OCI-LY3 (cell line): ENCODE results near the gene MRPS27.

ENCODE experiments used
- H2AFZ ChIP-seq: fragments of 200-600, 300-600 bp; shearing (Covaris generic); 2 replicates; pipeline ENCODE4 v1.6.0; 2014; ENCODE audit warnings: antibody characterized with exemption, low read depth, low read length
- H3K27ac ChIP-seq: fragments of 200-600, 300-600 bp; sonication (generic); 2 replicates; pipeline ENCODE4 v1.5.1; 2014; ENCODE audit warnings: mild to moderate bottlenecking, low read length, moderate library complexity, mixed read lengths
- H3K27me3 ChIP-seq: fragments of 200-600, 300-600 bp; sonication (generic); 2 replicates; pipeline ENCODE4 v1.6.1; 2014; ENCODE audit warnings: low read depth, low read length, mixed read lengths
- H3K36me3 ChIP-seq: fragments of 200-600, 300-600 bp; sonication (generic); replicated peaks from 2 replicates; pipeline ENCODE3; 2014; ENCODE audit warnings: low read depth, low read length, mixed read lengths
- H3K4me1 ChIP-seq: fragments of 300-600, 200-600 bp; sonication (generic); 2 replicates; pipeline ENCODE4 v1.6.1; 2014; ENCODE audit warnings: low read length, mixed read lengths
- H3K4me2 ChIP-seq: fragments of 200-600, 300-600 bp; sonication (generic); 2 replicates; pipeline ENCODE4 v1.6.1; 2014; ENCODE audit warnings: low read length, mixed read lengths
- H3K4me3 ChIP-seq: fragments of 300-600, 200-600 bp; sonication (generic); 2 replicates; pipeline ENCODE4 v1.5.1; 2014; ENCODE audit warnings: antibody characterized with exemption, mild to moderate bottlenecking, low read length, moderate library complexity
- H3K79me2 ChIP-seq: fragments of 300-600, 200-600 bp; shearing (Covaris generic); 2 replicates; pipeline ENCODE4 v1.6.1; 2014; ENCODE audit warnings: mild to moderate bottlenecking, low read length, mixed read lengths
- H3K9ac ChIP-seq: fragments of 300-600, 200-600 bp; shearing (Covaris generic); 2 replicates; pipeline ENCODE4 v1.6.0; 2014; ENCODE audit warnings: mild to moderate bottlenecking, low read length, moderate library complexity
- H3K9me3 ChIP-seq: fragments of 200-600, 300-600 bp; shearing (Covaris generic); 2 replicates; pipeline ENCODE4 v1.6.1; 2014; ENCODE audit warnings: low read length, mixed read lengths; ENCODE audit not compliant: insufficient read depth
- H4K20me1 ChIP-seq: fragments of 200-600, 300-600 bp; sonication (generic); 2 replicates; pipeline ENCODE4 v1.6.1; 2016; ENCODE audit warnings: low read length, mixed read lengths; ENCODE audit not compliant: insufficient read depth
- EZH2phosphoT487 ChIP-seq: fragments of 200-600 bp; shearing (Covaris generic); IDR thresholded peaks from 2 replicates; pipeline ENCODE4 v1.6.1; 2018; ENCODE audit warnings: antibody characterized with exemption, mixed run types, low read depth
- TF ChIP-seq, protein P1 (sequence below): fragments of 200-600, 300-600 bp; sonication (generic); IDR thresholded peaks from 2 replicates; pipeline ENCODE4 v1.5.1; 2014; ENCODE audit warnings: antibody characterized with exemption, low read length, low read depth

The MRPS27 gene

GRCh38 chr5:72182686-72183085 lies 137.4 kb downstream of the MRPS27 start:
- no peak overlapping the region for H3K4me2 ChIP-seq
- H3K4me1 ChIP-seq = peaks cover 7% of the 10 kb centered on the region
- H4K20me1 ChIP-seq = no peaks in the 10 kb centered on the region
- peaks cover 21% of the 10 kb centered on the region for H3K27me3 ChIP-seq
- TF ChIP-seq, protein P1, sequence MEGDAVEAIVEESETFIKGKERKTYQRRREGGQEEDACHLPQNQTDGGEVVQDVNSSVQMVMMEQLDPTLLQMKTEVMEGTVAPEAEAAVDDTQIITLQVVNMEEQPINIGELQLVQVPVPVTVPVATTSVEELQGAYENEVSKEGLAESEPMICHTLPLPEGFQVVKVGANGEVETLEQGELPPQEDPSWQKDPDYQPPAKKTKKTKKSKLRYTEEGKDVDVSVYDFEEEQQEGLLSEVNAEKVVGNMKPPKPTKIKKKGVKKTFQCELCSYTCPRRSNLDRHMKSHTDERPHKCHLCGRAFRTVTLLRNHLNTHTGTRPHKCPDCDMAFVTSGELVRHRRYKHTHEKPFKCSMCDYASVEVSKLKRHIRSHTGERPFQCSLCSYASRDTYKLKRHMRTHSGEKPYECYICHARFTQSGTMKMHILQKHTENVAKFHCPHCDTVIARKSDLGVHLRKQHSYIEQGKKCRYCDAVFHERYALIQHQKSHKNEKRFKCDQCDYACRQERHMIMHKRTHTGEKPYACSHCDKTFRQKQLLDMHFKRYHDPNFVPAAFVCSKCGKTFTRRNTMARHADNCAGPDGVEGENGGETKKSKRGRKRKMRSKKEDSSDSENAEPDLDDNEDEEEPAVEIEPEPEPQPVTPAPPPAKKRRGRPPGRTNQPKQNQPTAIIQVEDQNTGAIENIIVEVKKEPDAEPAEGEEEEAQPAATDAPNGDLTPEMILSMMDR = no peak
- TF ChIP-seq EZH2phosphoT487 = no peak
- no peaks in the 10 kb centered on the region for H3K36me3 ChIP-seq
- no peak overlapping the region for H3K9ac ChIP-seq
- no peak overlapping the region for H2AFZ ChIP-seq
- no peak overlapping the region for H3K27ac ChIP-seq
- no peaks in the 10 kb centered on the region for H3K9me3 ChIP-seq
- no peaks in the 10 kb centered on the region for H3K79me2 ChIP-seq
- H3K4me3 ChIP-seq = no peak overlapping the region

DNA sequence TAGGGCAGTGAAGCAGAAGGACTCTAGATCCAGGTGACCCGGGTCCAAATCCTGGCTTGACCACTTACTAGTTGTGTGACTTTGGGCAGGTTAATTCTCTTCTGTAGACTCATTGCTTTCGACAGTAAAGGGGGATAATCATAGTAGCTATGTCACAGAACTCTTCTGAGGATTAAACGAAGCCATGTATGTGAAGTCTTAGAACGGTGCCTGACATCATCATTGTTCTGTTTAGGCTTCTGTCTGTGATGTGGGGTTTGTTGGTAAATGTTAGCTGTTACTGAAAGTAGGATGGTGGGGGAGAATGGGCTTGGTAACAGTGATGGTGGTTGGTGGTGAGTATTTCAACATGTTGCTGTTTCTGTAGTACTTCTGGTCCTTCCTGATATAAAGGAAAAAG lies 139.1 kb downstream of the MRPS27 start:
- peaks cover 17% of the 10 kb centered on the region for H3K4me1 ChIP-seq
- H3K9me3 ChIP-seq = no peaks in the 10 kb centered on the region
- no peaks in the 10 kb centered on the region for H4K20me1 ChIP-seq
- no peak overlapping the region for H3K4me3 ChIP-seq
- no peak overlapping the region for H2AFZ ChIP-seq
- no peak overlapping the region for H3K4me2 ChIP-seq
- no peaks in the 10 kb centered on the region for H3K79me2 ChIP-seq
- no peak overlapping the region for H3K27ac ChIP-seq
- TF ChIP-seq, protein P1 = no peak
- TF ChIP-seq EZH2phosphoT487 = no peak
- no peaks in the 10 kb centered on the region for H3K36me3 ChIP-seq
- no peak overlapping the region for H3K9ac ChIP-seq
- peaks cover 21% of the 10 kb centered on the region for H3K27me3 ChIP-seq

- Histone ChIP-seq H3K79me2 (no peaks in the 10 kb centered on the region), H3K4me2 (no peak overlapping the region), H4K20me1 (no peaks in the 10 kb centered on the region), H3K4me3 (no peak overlapping the region), H3K9me3 (no peaks in the 10 kb centered on the region), H3K27me3 (peaks cover 23% of the 10 kb centered on the region), H3K36me3 (no peaks in the 10 kb centered on the region), H3K27ac (no peak overlapping the region), H3K4me1 (peaks cover 17% of the 10 kb centered on the region), H3K9ac (no peak overlapping the region), H2AFZ (no peak overlapping the region)
- TF ChIP-seq, protein P1 = no peak
- no peak for TF ChIP-seq EZH2phosphoT487
Observed at GRCh38 chr5:72179816-72180440, 140.1 kb downstream of the MRPS27 start.

- H3K79me2 ChIP-seq = no peaks in the 10 kb centered on the region
- H3K4me2 ChIP-seq = no peak overlapping the region
- H3K27ac ChIP-seq = no peak overlapping the region
Observed at GRCh38 chr5:72179028-72179815, 140.8 kb downstream of the MRPS27 start.

More at GRCh38 chr5:72179028-72179815, 140.8 kb downstream of the MRPS27 start:
- H3K4me3 ChIP-seq = no peak overlapping the region
- H3K4me1 ChIP-seq = peaks cover 17% of the 10 kb centered on the region
- TF ChIP-seq EZH2phosphoT487 = no peak
- TF ChIP-seq, protein P1 = no peak
- no peaks in the 10 kb centered on the region for H3K9me3 ChIP-seq
- no peaks in the 10 kb centered on the region for H4K20me1 ChIP-seq
- H3K9ac ChIP-seq = no peak overlapping the region
- H2AFZ ChIP-seq = no peak overlapping the region
- peaks cover 27% of the 10 kb centered on the region for H3K27me3 ChIP-seq
- no peaks in the 10 kb centered on the region for H3K36me3 ChIP-seq
